Prostate gland (tissue), 2 donors: ENCODE data around the gene ZNHIT3. TPM values are rescaled to one million over a fixed set of nuclear protein-coding genes. Genes with fewer than 3 reads are reported as not detected.

Experiments
- DNase-seq: peaks from one replicate; pipeline ENCODE4 v3.0.0-alpha.2; 2019; ENCODE audit warnings: low spot score
- H3K27ac ChIP-seq, 2 donors: fragments of 200-600 bp; sonication (generic); 2 replicates each; pipeline ENCODE4 v1.5.1; 2017 to 2019
- H3K27me3 ChIP-seq: fragments of 200-600 bp; sonication (generic); replicated peaks from 2 replicates; pipeline ENCODE4 v1.5.1; 2019; ENCODE audit not compliant: insufficient read depth
- H3K36me3 ChIP-seq, 2 donors: fragments of 200-600 bp; sonication (generic); 1 replicate in 1 of 2; 2 replicates in 1 of 2; pipeline versions ENCODE4 v1.5.1 to v1.8.1; 2017 to 2019
- H3K4me1 ChIP-seq: fragments of 200-600 bp; sonication (generic); replicated peaks from 2 replicates; pipeline ENCODE4 v1.5.1; 2019
- H3K4me3 ChIP-seq, 2 donors: fragments of 200-600 bp; sonication (generic); 2 replicates each; pipeline ENCODE4 v1.5.1; 2017 to 2019
- H3K9me3 ChIP-seq: fragments of 200-600 bp; sonication (generic); 2 replicates; pipeline ENCODE4 v1.5.1; 2017
- POLR2A ChIP-seq: fragments of 450-650 bp; IDR thresholded peaks from one replicate; pipeline ENCODE4 v1.6.1; 2016; ENCODE audit warnings: antibody characterized with exemption, mild to moderate bottlenecking
- POLR2AphosphoS5 ChIP-seq: sonication (generic); formaldehyde crosslinking; IDR thresholded peaks from one replicate; pipeline ENCODE4 v1.6.1; 2017; ENCODE audit warnings: antibody characterized with exemption
- WGBS: methylation state at CpG from one replicate; pipeline ENCODE4 v1.1.5; 2018; 5-methylcytosine and 5-hydroxymethylcytosine counted together
- intact Hi-C: fragments of 100-400 bp; cut with DNase I; formaldehyde crosslinking; loops from one replicate; pipeline ENCODE4 v1.14.2; 2022
- total RNA-seq, 2 donors: library from RNA; depleted of rRNA; stranded (reverse); fragments of >200 nt; gene quantifications; one replicate each; pipeline ENCODE4 v1.1.0, GENCODE V29; 2016
- TF ChIP-seq, protein P1 (sequence below), 4 experiments: fragments of 200-600 bp in 2 of 4; fragments of 450-650 bp in 2 of 4; sonication (generic) in 2 of 4; IDR thresholded peaks; 1 replicate in 3 of 4; 2 replicates in 1 of 4; pipeline ENCODE4 v1.5.1; 2016 to 2019; ENCODE audit warnings: antibody characterized with exemption in 4 of 4, mild to moderate bottlenecking in 2 of 4, moderate library complexity in 2 of 4

The ZNHIT3 gene
- total RNA-seq, 2 donors from 2014 or later, result 29.1 to 36.9 TPM

- WGBS, result 76% methylated on average over 7 of the region's 7 CpGs
- intact Hi-C loops, result no loop called here
- Histone ChIP-seq H3K4me1 (no peaks in the 10 kb centered on the region), H3K27me3 (no peaks in the 10 kb centered on the region), H3K9me3 (no peaks in the 10 kb centered on the region), H3K36me3 (peaks cover 6 to 11% of the 10 kb centered on the region in 2 donors), H3K4me3 (no peak overlapping the region), H3K27ac (no peak overlapping the region)
- DNase-seq, result no peak
- TF ChIP-seq POLR2A (no peak), POLR2AphosphoS5 (no peak)
- TF ChIP-seq, protein P1, sequence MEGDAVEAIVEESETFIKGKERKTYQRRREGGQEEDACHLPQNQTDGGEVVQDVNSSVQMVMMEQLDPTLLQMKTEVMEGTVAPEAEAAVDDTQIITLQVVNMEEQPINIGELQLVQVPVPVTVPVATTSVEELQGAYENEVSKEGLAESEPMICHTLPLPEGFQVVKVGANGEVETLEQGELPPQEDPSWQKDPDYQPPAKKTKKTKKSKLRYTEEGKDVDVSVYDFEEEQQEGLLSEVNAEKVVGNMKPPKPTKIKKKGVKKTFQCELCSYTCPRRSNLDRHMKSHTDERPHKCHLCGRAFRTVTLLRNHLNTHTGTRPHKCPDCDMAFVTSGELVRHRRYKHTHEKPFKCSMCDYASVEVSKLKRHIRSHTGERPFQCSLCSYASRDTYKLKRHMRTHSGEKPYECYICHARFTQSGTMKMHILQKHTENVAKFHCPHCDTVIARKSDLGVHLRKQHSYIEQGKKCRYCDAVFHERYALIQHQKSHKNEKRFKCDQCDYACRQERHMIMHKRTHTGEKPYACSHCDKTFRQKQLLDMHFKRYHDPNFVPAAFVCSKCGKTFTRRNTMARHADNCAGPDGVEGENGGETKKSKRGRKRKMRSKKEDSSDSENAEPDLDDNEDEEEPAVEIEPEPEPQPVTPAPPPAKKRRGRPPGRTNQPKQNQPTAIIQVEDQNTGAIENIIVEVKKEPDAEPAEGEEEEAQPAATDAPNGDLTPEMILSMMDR (IDR thresholded peaks at IDR 0.05), result no peak
These were observed 12.2 kb downstream of the ZNHIT3 start for GRCh38 chr17:36498560-36499300.

DNA sequence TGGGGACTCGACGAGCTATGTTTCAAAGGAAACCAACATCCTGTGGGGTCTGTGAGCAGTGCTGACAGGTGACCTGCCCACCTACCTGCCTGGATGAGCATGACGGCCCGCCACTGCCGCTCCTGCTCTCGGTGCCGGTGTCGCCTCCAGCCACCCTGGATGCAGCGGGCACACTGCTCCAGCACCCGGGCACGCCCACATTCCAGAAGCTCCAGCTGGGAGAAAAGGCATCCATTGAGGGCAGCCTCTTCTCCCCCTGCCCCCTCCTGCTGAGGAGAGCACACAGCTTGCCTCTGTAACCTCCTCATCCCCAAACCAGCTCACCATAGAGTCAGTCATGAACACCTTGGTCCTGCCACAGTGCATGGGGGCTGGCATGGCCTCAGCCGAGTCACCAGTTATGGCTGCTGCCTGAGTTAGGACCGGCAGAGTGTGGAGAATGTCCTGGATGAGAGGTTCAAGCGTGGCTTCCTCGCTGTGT is 14.3 kb downstream of the ZNHIT3 start:
- Histone ChIP-seq H3K4me1 (no peaks in the 10 kb centered on the region), H3K27ac (no peak overlapping the region), H3K27me3 (no peaks in the 10 kb centered on the region), H3K4me3 (no peak overlapping the region), H3K36me3 (peaks cover 4 to 6% of the 10 kb centered on the region in 2 donors), H3K9me3 (no peaks in the 10 kb centered on the region)
- intact Hi-C loops, result no loop called here
- 77% methylated on average over 15 of the region's 15 CpGs for WGBS
- TF ChIP-seq POLR2AphosphoS5 (no peak), POLR2A (no peak)
- TF ChIP-seq, protein P1 (IDR thresholded peaks at IDR 0.05), result no peak
- no peak for DNase-seq

- Histone ChIP-seq H3K4me3 (no peak overlapping the region), H3K27me3 (no peaks in the 10 kb centered on the region), H3K27ac (no peak overlapping the region), H3K9me3 (no peaks in the 10 kb centered on the region), H3K4me1 (no peaks in the 10 kb centered on the region), H3K36me3 (peaks cover 2 to 4% of the 10 kb centered on the region in 2 donors)
- intact Hi-C loops, result no loop called here
- WGBS, result 100% methylated on average over 3 of the region's 3 CpGs
- no peak for DNase-seq
- TF ChIP-seq, protein P1 (IDR thresholded peaks at IDR 0.05), result no peak
- TF ChIP-seq POLR2A (no peak), POLR2AphosphoS5 (no peak)
These were observed 14.9 kb downstream of the ZNHIT3 start for GRCh38 chr17:36501351-36501750.

DNA sequence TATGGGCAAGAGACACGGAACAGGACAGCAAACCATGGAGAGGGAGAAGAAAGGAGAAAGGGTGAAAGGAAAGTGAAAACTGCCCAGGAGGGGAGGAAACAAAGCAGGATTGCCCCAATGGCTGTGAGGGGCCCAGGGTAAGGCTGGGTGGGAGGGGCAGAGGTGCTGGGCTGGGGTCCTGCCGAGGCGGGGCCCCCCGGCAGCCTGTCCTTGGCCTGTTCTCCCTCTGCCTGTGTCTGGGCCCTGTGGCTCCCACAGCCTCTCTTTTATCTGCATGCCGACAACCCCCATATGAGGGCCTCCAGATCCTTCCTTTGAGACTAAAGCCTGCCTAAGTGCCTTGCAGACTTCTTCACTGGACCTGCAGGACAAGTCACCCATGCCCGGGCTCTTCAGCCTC is 15.5 kb downstream of the ZNHIT3 start:
- Histone ChIP-seq H3K4me1 (no peaks in the 10 kb centered on the region), H3K27me3 (no peaks in the 10 kb centered on the region), H3K36me3 (peaks cover 0 to 4% of the 10 kb centered on the region in 2 donors), H3K27ac (no peak overlapping the region), H3K9me3 (no peaks in the 10 kb centered on the region), H3K4me3 (no peak overlapping the region)
- WGBS, result 94% methylated on average over 6 of the region's 6 CpGs
- no peak for DNase-seq
- TF ChIP-seq, protein P1 (IDR thresholded peaks at IDR 0.05), result no peak
- TF ChIP-seq POLR2AphosphoS5, result no peak
- no peak for TF ChIP-seq POLR2A
- intact Hi-C loops, result no loop called here
